Stimulated activated CD8-positive, alpha-beta memory T cell treated with anti-CD3 and anti-CD28 coated beads, Interleukin-4, amount 100 ng/mL, for 4 hours (primary cell): ENCODE measurements around the gene COX5A.
"Not testable (repeated sequence)": the region's sequence is repeated elsewhere in the genome, so short reads cannot be mapped to it uniquely, and the experiment has no call there.

Source experiments
- DNase-seq, 2 donors: peaks; one replicate each; pipeline ENCODE4 v3.0.0-alpha.2; 2020; ENCODE audit warnings: low read depth in 2 of 2, low spot score in 1 of 2

Gene COX5A

GRCh38 chr15:74955796-74956647 is 18.1 kb upstream of the COX5A start:
- DNase-seq: peak; percentile 28 to 45

GRCh38 chr15:74955017-74955416 is 17.1 kb upstream of the COX5A start:
- no peak for DNase-seq

GRCh38 chr15:74954515-74954914 is 16.6 kb upstream of the COX5A start:
- no peak for DNase-seq

GRCh38 chr15:74951006-74951405 is 13.1 kb upstream of the COX5A start:
- no peak for DNase-seq

- DNase-seq: peak; percentile 44 to 77
Observed at GRCh38 chr15:74950078-74950908, 12.4 kb upstream of the COX5A start.

GRCh38 chr15:74937272-74937589 is 642 bp downstream of the COX5A start:
- no peak for DNase-seq

- not testable (repeated sequence) for DNase-seq
Observed at GRCh38 chr15:74935193-74935592, 2.7 kb downstream of the COX5A start.

GRCh38 chr15:74933573-74933972 is 4.3 kb downstream of the COX5A start:
- DNase-seq: no peak

GRCh38 chr15:74928771-74929198 is 9.1 kb downstream of the COX5A start:
- no peak for DNase-seq

GRCh38 chr15:74924525-74924924 is 13.3 kb downstream of the COX5A start:
- no peak for DNase-seq

- DNase-seq: no peak
Observed at GRCh38 chr15:74920456-74920855, 17.4 kb downstream of the COX5A start.

GRCh38 chr15:74917676-74918075 is 20.2 kb downstream of the COX5A start:
- no peak for DNase-seq

- not testable (repeated sequence) for DNase-seq
Observed at GRCh38 chr15:74913799-74914198, 24.1 kb downstream of the COX5A start.

- DNase-seq: no peak
Observed at GRCh38 chr15:74913041-74913440, 24.8 kb downstream of the COX5A start.

- DNase-seq: no peak
Observed at GRCh38 chr15:74908635-74909034, 29.2 kb downstream of the COX5A start.

GRCh38 chr15:74907163-74907870 is 30.6 kb downstream of the COX5A start:
- DNase-seq: no peak

- peak; percentile 46 to 56 for DNase-seq
Observed at GRCh38 chr15:74906450-74907162, 31.3 kb downstream of the COX5A start, which contains the start of gene FAM219B. Gene FAM219B, minus strand, starts transcription at chr15:74906851. Its CDS starts 51 bp downstream, at chr15:74906800.

- no peak for DNase-seq
Observed at GRCh38 chr15:74906067-74906449, 31.8 kb downstream of the COX5A start.

GRCh38 chr15:74904190-74904805 is 33.6 kb downstream of the COX5A start:
- no peak for DNase-seq

- DNase-seq: no peak
Observed at GRCh38 chr15:74903676-74904075, 34.2 kb downstream of the COX5A start.
